GM10266 (cell line): ENCODE data around the gene ZNF609.

Experiments used
- DNase-seq: peaks from one replicate; pipeline ENCODE4 v3.0.0; 2012; ENCODE audit errors: extremely low spot score
- CTCF ChIP-seq: IDR thresholded peaks from 2 replicates; pipeline ENCODE4 v1.5.1; 2012; ENCODE audit warnings: mild to moderate bottlenecking, low read depth; ENCODE audit not compliant: control insufficient read depth, insufficient read depth; ENCODE audit errors: missing control alignments

The ZNF609 gene

GRCh38 chr15:64560998-64561397, 100.6 kb downstream of the ZNF609 start:
- TF ChIP-seq CTCF: no peak
- DNase-seq: no peak

GRCh38 chr15:64562003-64562640, 101.7 kb downstream of the ZNF609 start:
- no peak for TF ChIP-seq CTCF
- DNase-seq: no peak

- no peak for TF ChIP-seq CTCF
- DNase-seq: no peak
These were observed 105.7 kb downstream of the ZNF609 start for GRCh38 chr15:64566102-64566501.

- DNase-seq: no peak
- no peak for TF ChIP-seq CTCF
These were observed 106.5 kb downstream of the ZNF609 start for GRCh38 chr15:64566629-64567427.

GRCh38 chr15:64568765-64569164, 108.4 kb downstream of the ZNF609 start:
- TF ChIP-seq CTCF: no peak

GRCh38 chr15:64571857-64572291, 111.5 kb downstream of the ZNF609 start:
- no peak for TF ChIP-seq CTCF
- peak; percentile 23 for DNase-seq

More at GRCh38 chr15:64568765-64569164, 108.4 kb downstream of the ZNF609 start:
- no peak for DNase-seq

GRCh38 chr15:64572856-64573255, 112.5 kb downstream of the ZNF609 start:
- TF ChIP-seq CTCF: no peak
- DNase-seq: no peak
